H1 (cell line): ENCODE results near the gene UIMC1. TPM values are rescaled to one million over a fixed set of nuclear protein-coding genes. Genes with fewer than 3 reads are reported as not detected.

ENCODE experiments used
- CTBP2 ChIP-seq: IDR thresholded peaks from 2 replicates; pipeline ENCODE4 v1.7.0; 2011; ENCODE audit warnings: borderline replicate concordance, mild to moderate bottlenecking, moderate library complexity, mixed read lengths, low read length; ENCODE audit not compliant: insufficient read depth, insufficient read length
- POU5F1 ChIP-seq: IDR thresholded peaks from 2 replicates; pipeline ENCODE4 v1.6.1; 2011; ENCODE audit warnings: low read depth, mild to moderate bottlenecking, low read length, moderate library complexity
- polyA plus RNA-seq, 7 experiments: library from polyadenylated mRNA; depleted of rRNA in 3 of 7; stranded (reverse) in 5 of 7; unstranded in 2 of 7; fragments of >200 nt in 5 of 7; fragments of 200-250 nt in 2 of 7; gene quantifications; 1 replicate in 5 of 7; 2 replicates in 1 of 7; 4 replicates in 1 of 7; pipeline versions ENCODE4 v1.2.1 to v1.2.3, GENCODE V29; 2011 to 2013; ENCODE audit warnings: missing spikeins in 2 of 7, mixed read lengths in 2 of 7
- total RNA-seq: library from RNA; stranded (reverse); fragmentation: NEBNext Ultra II Directional; extraction: Animal tissue kit (Norgen Biotek cat#: 25700); gene quantifications from 2 replicates; pipeline ENCODE4 v1.2.1, GENCODE V29; 2021

UIMC1 gene
- total and polyA plus RNA-seq, 2 of the 8 experiments (the other 6 are each of a cell fraction or from before 2014, with no cell fraction given): 12.8 to 43.7 TPM

- TF ChIP-seq CTBP2: no peak
- TF ChIP-seq POU5F1: no peak
- TF ChIP-seq, all 59 proteins: peak for 0
Measured at GRCh38 chr5:176899946-176900779, 106.4 kb downstream of the UIMC1 start (continued).
